ENCODE results near the gene CDK19. TPM values are rescaled to one million over a fixed set of nuclear protein-coding genes. Genes with fewer than 3 reads are reported as not detected.

The CDK19 gene
- polyA plus RNA-seq, 1 of the 3 experiments (the other 2 are of a cell fraction), result 6.5 TPM

GRCh38 chr6:110561696-110562095 is 253.6 kb downstream of the CDK19 start:
- H4K20me1 ChIP-seq (ENCODE audit: insufficient read depth), result no peaks in the 10 kb centered on the region
- H3K9ac ChIP-seq, result no peak overlapping the region
- CTCF ChIA-PET, result no interaction called here
- no peak overlapping the region for H2AFZ ChIP-seq (ENCODE audit: low read depth)
- no peaks in the 10 kb centered on the region for H3K36me3 ChIP-seq (replicated peaks in 1 of 2; ENCODE audit: control insufficient read depth in 1 of 2, insufficient read depth in 2 of 2, low read length in 1 of 2)
- H3K27ac ChIP-seq (ENCODE audit: low read depth in 2 of 2, low read length in 1 of 2), result no peak overlapping the region
- POLR2A ChIA-PET, result no interaction called here
- H3K4me1 ChIP-seq (ENCODE audit: control insufficient read depth in 1 of 2, insufficient read depth in 2 of 2, low read depth in 1 of 2, low read length in 1 of 2), result peaks cover 0 to 5% of the 10 kb centered on the region in 2 experiments; a peak in 1 of 4 replicates
- H3K27me3 ChIP-seq (ENCODE audit: insufficient read depth), result no peaks in the 10 kb centered on the region
- H3K4me2 ChIP-seq, result no peak overlapping the region
- no peak for DNase-seq
- no peaks in the 10 kb centered on the region for H3K9me3 ChIP-seq
- no peaks in the 10 kb centered on the region for H3K9me2 ChIP-seq
- TF ChIP-seq SIN3A (IDR thresholded peaks at IDR 0.05; ENCODE audit: borderline replicate concordance, low read depth, low read length) (no peak), FOXM1 (IDR thresholded peaks at IDR 0.05; ENCODE audit: low read depth) (no peak), RCOR1 (IDR thresholded peaks at IDR 0.05; ENCODE audit: low read length) (no peak), RXRA (IDR thresholded peaks at IDR 0.05; ENCODE audit: borderline replicate concordance, low read depth) (no peak), FOXJ3 (CRISPR knock-in tag; IDR thresholded peaks at IDR 0.05) (no peak), RAD21 (IDR thresholded peaks at IDR 0.05; ENCODE audit: low read length) (no peak), SMC3 (IDR thresholded peaks at IDR 0.05; ENCODE audit: low read depth, low read length) (no peak), TAF1 (IDR thresholded peaks at IDR 0.05; ENCODE audit: borderline replicate concordance, low read depth, low read length) (no peak), RFX5 (IDR thresholded peaks at IDR 0.05; ENCODE audit: low read length) (no peak), CTCF (IDR thresholded peaks at IDR 0.05) (no peak), MAX (IDR thresholded peaks at IDR 0.05; ENCODE audit: low read depth) (no peak), CHD2 (IDR thresholded peaks at IDR 0.05; ENCODE audit: low read length, partially characterized antibody) (no peak), REST (IDR thresholded peaks at IDR 0.05; ENCODE audit: low read depth, low read length) (no peak)
- TF ChIP-seq, protein P1, sequence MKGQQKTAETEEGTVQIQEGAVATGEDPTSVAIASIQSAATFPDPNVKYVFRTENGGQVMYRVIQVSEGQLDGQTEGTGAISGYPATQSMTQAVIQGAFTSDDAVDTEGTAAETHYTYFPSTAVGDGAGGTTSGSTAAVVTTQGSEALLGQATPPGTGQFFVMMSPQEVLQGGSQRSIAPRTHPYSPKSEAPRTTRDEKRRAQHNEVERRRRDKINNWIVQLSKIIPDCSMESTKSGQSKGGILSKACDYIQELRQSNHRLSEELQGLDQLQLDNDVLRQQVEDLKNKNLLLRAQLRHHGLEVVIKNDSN (IDR thresholded peaks at IDR 0.05; ENCODE audit: borderline replicate concordance, low read depth), result no peak
- H3K79me2 ChIP-seq (ENCODE audit: insufficient read depth), result no peaks in the 10 kb centered on the region
- H3F3A ChIP-seq (replicated peaks; ENCODE audit: insufficient read depth), result no peaks in the 10 kb centered on the region
- no peak overlapping the region for H3K4me3 ChIP-seq (ENCODE audit: low read depth in 2 of 2, low read length in 1 of 2)

All from SK-N-SH (cell line).